ENCODE measurements around the gene COX4I1. TPM values are rescaled to one million over a fixed set of nuclear protein-coding genes. Genes with fewer than 3 reads are reported as not detected.

COX4I1 gene
- total RNA-seq, 1 donor from 2014 or later: 308 TPM

GRCh38 chr16:85820604-85821372 is 21.3 kb downstream of the COX4I1 start:
- no peaks in the 10 kb centered on the region for H3K36me3 ChIP-seq
- H3K9me3 ChIP-seq (ENCODE audit: low read depth): no peaks in the 10 kb centered on the region
- Mint-ChIP-seq H3K27me3 (ENCODE audit: insufficient read depth, low read depth) (peaks cover 16% of the 10 kb centered on the region), H3K36me3 (no peaks in the 10 kb centered on the region), H3K4me3 (no peak overlapping the region), H3K27ac (no peak overlapping the region), H3K9me3 (no peaks in the 10 kb centered on the region), H3K4me1 (peaks cover 6% of the 10 kb centered on the region)
- no peak overlapping the region for H2AFZ ChIP-seq (replicated peaks)
- H3K27me3 ChIP-seq: peaks cover 31% of the 10 kb centered on the region
- H4K20me1 ChIP-seq (ENCODE audit: low read depth): no peaks in the 10 kb centered on the region
- DNase-seq (ENCODE audit: low spot score): no peak
- H3K79me2 ChIP-seq (ENCODE audit: low read depth): no peaks in the 10 kb centered on the region
- no peaks in the 10 kb centered on the region for H3F3A ChIP-seq (ENCODE audit: low read depth)
- no peak overlapping the region for H3K4me3 ChIP-seq
- TF ChIP-seq CTCF (IDR thresholded peaks at IDR 0.05) (no peak), EZH2 (IDR thresholded peaks at IDR 0.05) (no peak), EZH2phosphoT487 (IDR thresholded peaks at IDR 0.05) (no peak)
- no peak overlapping the region for H3K4me2 ChIP-seq
- no peaks in the 10 kb centered on the region for H3K4me1 ChIP-seq
- H3K27ac ChIP-seq: no peak overlapping the region
- H3K9ac ChIP-seq: no peak overlapping the region

- no peaks in the 10 kb centered on the region for H3F3A ChIP-seq (ENCODE audit: low read depth)
- H3K36me3 ChIP-seq: no peaks in the 10 kb centered on the region
- H3K4me2 ChIP-seq: no peak overlapping the region
- Mint-ChIP-seq H3K27ac (no peak overlapping the region), H3K36me3 (no peaks in the 10 kb centered on the region), H3K9me3 (no peaks in the 10 kb centered on the region), H3K4me3 (no peak overlapping the region), H3K27me3 (ENCODE audit: insufficient read depth, low read depth) (peaks cover 16% of the 10 kb centered on the region), H3K4me1 (peaks cover 6% of the 10 kb centered on the region)
- TF ChIP-seq CTCF (IDR thresholded peaks at IDR 0.05) (peak; percentile 97), EZH2 (IDR thresholded peaks at IDR 0.05) (no peak), EZH2phosphoT487 (IDR thresholded peaks at IDR 0.05) (no peak)
- no peaks in the 10 kb centered on the region for H3K9me3 ChIP-seq (ENCODE audit: low read depth)
- no peak overlapping the region for H3K9ac ChIP-seq
- H2AFZ ChIP-seq (replicated peaks): no peak overlapping the region
- no peak overlapping the region for H3K27ac ChIP-seq
- peak; percentile 87 for DNase-seq (ENCODE audit: low spot score)
- no peaks in the 10 kb centered on the region for H3K79me2 ChIP-seq (ENCODE audit: low read depth)
- peaks cover 31% of the 10 kb centered on the region for H3K27me3 ChIP-seq
- H4K20me1 ChIP-seq (ENCODE audit: low read depth): no peaks in the 10 kb centered on the region
- H3K4me1 ChIP-seq: no peaks in the 10 kb centered on the region
- no peak overlapping the region for H3K4me3 ChIP-seq
Measured at GRCh38 chr16:85821390-85822135, 22.1 kb downstream of the COX4I1 start.

- peaks cover 16% of the 10 kb centered on the region for H3K27me3 Mint-ChIP-seq (ENCODE audit: insufficient read depth, low read depth)
- Histone ChIP-seq H3K27ac (no peak overlapping the region), H2AFZ (replicated peaks) (no peak overlapping the region), H3F3A (ENCODE audit: low read depth) (no peaks in the 10 kb centered on the region), H3K36me3 (no peaks in the 10 kb centered on the region), H3K9me3 (ENCODE audit: low read depth) (no peaks in the 10 kb centered on the region), H3K79me2 (ENCODE audit: low read depth) (no peaks in the 10 kb centered on the region), H3K4me2 (no peak overlapping the region), H4K20me1 (ENCODE audit: low read depth) (no peaks in the 10 kb centered on the region), H3K4me3 (no peak overlapping the region), H3K4me1 (no peaks in the 10 kb centered on the region), H3K9ac (no peak overlapping the region), H3K27me3 (peaks cover 31% of the 10 kb centered on the region)
- peaks cover 6% of the 10 kb centered on the region for H3K4me1 Mint-ChIP-seq
- no peak for DNase-seq (ENCODE audit: low spot score)
- H3K27ac Mint-ChIP-seq: no peak overlapping the region
- H3K4me3 Mint-ChIP-seq: no peak overlapping the region
- no peaks in the 10 kb centered on the region for H3K9me3 Mint-ChIP-seq
- H3K36me3 Mint-ChIP-seq: no peaks in the 10 kb centered on the region
- TF ChIP-seq CTCF (IDR thresholded peaks at IDR 0.05) (no peak), EZH2 (IDR thresholded peaks at IDR 0.05) (no peak), EZH2phosphoT487 (IDR thresholded peaks at IDR 0.05) (no peak)
Measured at GRCh38 chr16:85822145-85822544, 22.6 kb downstream of the COX4I1 start.
